Choroid plexus epithelial cell (primary cell): ENCODE measurements around the gene PHF14.

Source experiments
- DNase-seq: peaks from one replicate; pipeline ENCODE4 v3.0.0-alpha.2; 2010; ENCODE audit warnings: low read depth
- H3K4me3 ChIP-seq: 2 replicates; pipeline ENCODE4 v1.5.1; 2011; ENCODE audit warnings: low read depth, mild to moderate bottlenecking, control low read depth, low read length, moderate library complexity
- TF ChIP-seq, protein P1 (sequence below): conservative IDR thresholded peaks from 2 replicates; pipeline ENCODE4 v1.5.1; 2011; ENCODE audit warnings: low read depth, mild to moderate bottlenecking, control low read depth, inconsistent platforms, low read length, moderate library complexity

Gene PHF14

DNA sequence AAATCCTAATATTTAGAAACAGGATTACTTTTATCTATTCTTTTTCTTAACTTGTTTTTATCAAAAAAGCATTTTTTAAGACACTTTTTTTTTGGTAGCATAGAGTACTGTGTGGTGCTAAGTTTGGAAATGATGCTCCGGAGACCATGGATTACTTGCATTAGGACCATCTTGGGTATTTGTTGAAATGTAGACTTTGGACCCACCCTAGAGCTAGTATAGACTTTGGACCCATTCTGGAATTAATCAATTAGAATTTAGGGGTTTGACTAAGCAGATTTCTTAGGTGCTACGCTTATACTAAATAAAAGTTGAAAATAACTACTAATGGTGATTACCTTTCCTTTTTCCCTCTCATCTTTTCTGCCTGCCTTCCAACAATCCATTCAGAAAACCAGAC is 80.4 kb downstream of the PHF14 start:
- no peak for DNase-seq
- TF ChIP-seq, protein P1, sequence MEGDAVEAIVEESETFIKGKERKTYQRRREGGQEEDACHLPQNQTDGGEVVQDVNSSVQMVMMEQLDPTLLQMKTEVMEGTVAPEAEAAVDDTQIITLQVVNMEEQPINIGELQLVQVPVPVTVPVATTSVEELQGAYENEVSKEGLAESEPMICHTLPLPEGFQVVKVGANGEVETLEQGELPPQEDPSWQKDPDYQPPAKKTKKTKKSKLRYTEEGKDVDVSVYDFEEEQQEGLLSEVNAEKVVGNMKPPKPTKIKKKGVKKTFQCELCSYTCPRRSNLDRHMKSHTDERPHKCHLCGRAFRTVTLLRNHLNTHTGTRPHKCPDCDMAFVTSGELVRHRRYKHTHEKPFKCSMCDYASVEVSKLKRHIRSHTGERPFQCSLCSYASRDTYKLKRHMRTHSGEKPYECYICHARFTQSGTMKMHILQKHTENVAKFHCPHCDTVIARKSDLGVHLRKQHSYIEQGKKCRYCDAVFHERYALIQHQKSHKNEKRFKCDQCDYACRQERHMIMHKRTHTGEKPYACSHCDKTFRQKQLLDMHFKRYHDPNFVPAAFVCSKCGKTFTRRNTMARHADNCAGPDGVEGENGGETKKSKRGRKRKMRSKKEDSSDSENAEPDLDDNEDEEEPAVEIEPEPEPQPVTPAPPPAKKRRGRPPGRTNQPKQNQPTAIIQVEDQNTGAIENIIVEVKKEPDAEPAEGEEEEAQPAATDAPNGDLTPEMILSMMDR = no peak
- no peak overlapping the region for H3K4me3 ChIP-seq

DNA sequence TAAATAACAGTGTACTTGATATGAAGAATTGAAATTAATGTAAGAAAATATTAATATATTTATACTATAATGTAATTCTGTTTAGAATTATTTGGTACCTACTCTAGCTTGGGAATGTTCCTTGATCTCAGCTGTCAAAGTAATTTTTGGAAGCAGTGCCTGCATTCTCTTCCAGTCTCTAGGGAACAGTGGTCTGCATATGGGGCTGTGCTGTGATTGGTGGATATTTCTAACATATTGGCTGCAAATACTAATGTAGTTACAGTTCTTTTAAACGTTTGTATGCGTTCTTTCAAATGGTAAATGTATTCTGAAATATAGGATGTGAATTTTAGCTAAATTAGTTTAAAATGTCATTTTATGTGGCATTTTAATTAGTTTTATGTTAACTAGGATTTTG is 87.2 kb downstream of the PHF14 start:
- TF ChIP-seq, protein P1 = no peak
- peak; percentile 30 for DNase-seq
- no peak overlapping the region for H3K4me3 ChIP-seq

DNA sequence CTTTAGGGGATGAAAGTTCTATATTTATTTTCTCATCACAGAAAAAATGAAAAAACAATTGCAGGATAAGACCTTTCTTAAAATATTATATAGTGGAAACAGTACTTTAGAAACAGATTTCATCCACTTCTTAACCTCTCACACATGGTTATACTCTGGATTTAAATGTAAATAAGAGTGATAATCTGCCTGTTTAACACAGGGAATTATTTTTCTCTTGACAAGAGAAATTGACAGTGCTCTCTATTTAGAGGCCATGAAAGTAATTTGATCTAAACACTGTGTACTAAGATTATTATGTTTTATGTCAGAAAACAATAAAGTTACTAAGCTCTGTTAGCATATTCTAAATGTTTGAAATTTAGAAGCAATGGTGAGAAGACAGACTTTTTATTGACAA is 88.4 kb downstream of the PHF14 start:
- no peak overlapping the region for H3K4me3 ChIP-seq
- TF ChIP-seq, protein P1 = no peak
- no peak for DNase-seq

DNA sequence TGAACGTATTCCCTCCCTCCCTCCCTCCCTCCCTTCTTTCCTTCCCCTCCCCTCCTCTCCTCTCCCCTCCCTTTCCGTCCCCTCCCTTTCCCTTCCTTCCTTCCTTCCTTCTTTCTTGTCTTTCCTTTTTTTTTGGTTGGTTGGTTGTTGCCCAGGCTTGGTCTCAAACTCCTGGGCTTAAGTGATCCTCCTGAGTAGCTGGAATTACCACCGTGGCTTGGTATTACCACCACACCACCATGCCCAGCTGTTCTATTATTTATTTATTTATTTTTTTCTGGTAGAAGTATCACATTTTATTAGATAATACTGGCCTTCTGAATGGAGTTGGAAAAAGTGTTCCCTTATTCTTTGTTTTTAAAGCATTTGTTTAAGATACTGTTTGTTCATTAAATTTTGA is 95.9 kb downstream of the PHF14 start:
- TF ChIP-seq, protein P1 = no peak
- H3K4me3 ChIP-seq = no peak overlapping the region
- DNase-seq = no peak

DNA sequence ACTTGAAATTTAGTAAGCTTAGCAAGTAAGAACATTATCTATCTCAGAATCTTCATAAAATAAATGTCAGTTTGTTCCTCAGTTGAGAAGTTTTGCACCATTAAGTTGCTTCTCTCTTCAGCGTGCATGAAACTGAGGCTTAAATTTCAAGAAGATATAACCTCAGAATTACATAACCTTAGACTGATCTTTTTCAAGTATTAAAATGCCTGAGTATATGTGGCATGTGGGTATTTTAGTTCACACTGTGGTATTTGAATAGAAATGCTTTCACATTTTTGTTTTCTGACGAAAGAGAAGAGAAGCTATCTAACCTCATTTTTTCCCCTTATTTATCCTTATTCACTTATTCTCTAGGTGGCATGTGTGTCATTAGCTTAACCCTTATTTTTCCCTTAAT is 104.1 kb downstream of the PHF14 start:
- TF ChIP-seq, protein P1 = no peak
- H3K4me3 ChIP-seq = no peak overlapping the region
- DNase-seq = peak; percentile 5

DNA sequence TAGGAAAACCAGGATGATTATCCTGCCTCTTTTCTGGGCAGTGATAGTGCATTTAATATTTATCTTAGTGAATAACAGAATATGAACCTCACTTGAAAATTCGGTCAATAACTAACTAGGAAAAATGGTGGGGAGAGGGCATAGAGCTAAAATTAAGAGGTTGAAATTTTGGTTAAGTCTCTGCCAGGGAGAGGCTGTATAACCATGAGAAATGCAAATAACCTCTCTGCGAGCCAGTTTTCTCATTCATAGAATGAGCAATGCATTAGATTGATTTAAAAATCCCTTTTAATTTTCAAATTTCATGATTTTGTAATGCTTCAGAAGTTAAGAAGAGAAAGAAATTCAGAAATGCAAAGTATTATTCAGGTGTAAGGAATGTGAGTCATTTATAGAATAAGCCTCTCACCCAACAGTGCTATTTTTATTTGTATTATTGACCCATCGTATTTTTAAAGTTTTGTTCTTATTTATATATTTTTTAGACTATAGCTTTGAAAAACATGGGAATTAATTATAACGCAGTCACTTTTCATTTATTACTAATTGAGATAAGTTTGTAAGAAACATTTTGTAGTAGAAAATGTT is 104.7 kb downstream of the PHF14 start:
- TF ChIP-seq, protein P1 = no peak
- DNase-seq = no peak
- H3K4me3 ChIP-seq = no peak overlapping the region

DNA sequence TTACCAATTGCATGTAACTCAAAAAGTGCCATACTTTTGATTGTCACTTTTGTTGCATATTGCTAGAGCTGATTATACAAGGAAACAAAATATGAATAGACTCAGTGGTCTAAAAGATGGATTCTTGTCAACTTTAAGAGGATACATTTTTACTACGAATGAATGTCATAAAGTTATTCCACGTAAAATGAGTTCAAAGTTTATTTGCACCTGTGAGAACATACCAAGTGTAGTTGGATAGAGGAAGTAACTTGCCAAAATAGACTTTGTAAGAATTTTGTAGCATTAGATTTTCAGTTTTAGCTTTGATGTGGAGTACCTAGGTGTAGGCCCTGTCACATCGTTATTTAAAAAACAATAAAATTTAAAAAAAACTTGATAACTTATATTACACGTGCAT is 106.2 kb downstream of the PHF14 start:
- TF ChIP-seq, protein P1 = no peak
- no peak overlapping the region for H3K4me3 ChIP-seq
- DNase-seq = no peak
